ENCODE results near the gene KCNT2.

KCNT2 gene

GRCh38 chr1:196259316-196259715, 348.9 kb downstream of the KCNT2 start:
- no peaks in the 10 kb centered on the region for H3K9me3 ChIP-seq (ENCODE audit: control insufficient read depth, low read length)
- H3K4me2 ChIP-seq (ENCODE audit: low read length, poor library complexity, severe bottlenecking), result no peak overlapping the region
- no peaks in the 10 kb centered on the region for H3K27me3 ChIP-seq (ENCODE audit: control insufficient read depth in 1 of 2, insufficient read depth in 1 of 2, low read length in 2 of 2)
- no peak overlapping the region for H4K91ac ChIP-seq (ENCODE audit: low read length)
- no peak overlapping the region for H4K8ac ChIP-seq (ENCODE audit: low read length)
- H3K79me1 ChIP-seq (replicated peaks; ENCODE audit: low read length, poor library complexity, severe bottlenecking), result no peaks in the 10 kb centered on the region
- no peaks in the 10 kb centered on the region for H3K4me1 ChIP-seq (ENCODE audit: control insufficient read depth, insufficient read depth, low read depth, low read length)
- no peak for DNase-seq
- H3K23ac ChIP-seq (ENCODE audit: low read length in 2 of 2), result no peak overlapping the region
- no peak overlapping the region for H2BK120ac ChIP-seq (ENCODE audit: low read depth, low read length)
- H2BK15ac ChIP-seq (ENCODE audit: low read depth, poor library complexity, severe bottlenecking), result no peak overlapping the region
- no peak overlapping the region for H2BK5ac ChIP-seq (ENCODE audit: low read depth, low read length, poor library complexity, severe bottlenecking)
- H2BK12ac ChIP-seq (ENCODE audit: low read length in 2 of 2), result no peak overlapping the region
- no peak overlapping the region for H3K27ac ChIP-seq (ENCODE audit: low read length, poor library complexity, severe bottlenecking)
- H2AFZ ChIP-seq (ENCODE audit: low read depth, low read length), result no peak overlapping the region
- H3K14ac ChIP-seq (ENCODE audit: low read length in 2 of 2), result no peak overlapping the region
- 100% methylated on average over 1 of the region's 2 CpGs for WGBS
- no peak overlapping the region for H3K4ac ChIP-seq (ENCODE audit: low read depth in 1 of 2, low read length in 2 of 2)
- no peak overlapping the region for H3K9ac ChIP-seq (ENCODE audit: low read length)
- no peak overlapping the region for H2AK5ac ChIP-seq (ENCODE audit: low read length, severe bottlenecking)
- no peak overlapping the region for H3K4me3 ChIP-seq (ENCODE audit: insufficient read depth in 1 of 2, low read depth in 1 of 2, low read length in 2 of 2)
- no peak overlapping the region for H3K18ac ChIP-seq (ENCODE audit: low read depth in 1 of 2, low read length in 2 of 2)
- peaks cover 0 to 3% of the 10 kb centered on the region in 2 experiments for H3K36me3 ChIP-seq (ENCODE audit: control insufficient read depth in 1 of 2, insufficient read depth in 2 of 2, low read depth in 1 of 2, low read length in 2 of 2)

DNA sequence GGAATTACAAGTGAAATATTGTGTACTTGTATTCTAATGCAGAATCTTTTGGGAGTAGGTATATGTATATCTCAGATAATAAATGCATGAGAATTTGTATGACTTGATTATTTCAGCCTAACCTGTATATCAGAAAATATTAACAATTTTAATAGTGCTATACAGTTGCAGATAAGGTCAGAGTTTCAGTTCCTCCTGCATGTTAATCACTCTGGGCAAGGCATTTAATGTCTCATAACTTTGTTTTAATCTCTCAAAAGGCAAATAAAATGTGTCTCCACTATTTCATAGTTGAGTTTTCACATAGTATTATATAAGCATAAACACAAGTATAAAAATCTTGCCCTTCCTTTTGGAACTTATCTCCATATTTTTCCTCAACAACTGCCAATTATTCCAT, 352.5 kb downstream of the KCNT2 start:
- DNase-seq, result no peak
- H3K9ac ChIP-seq (ENCODE audit: low read length), result no peak overlapping the region
- no peak overlapping the region for H3K18ac ChIP-seq (ENCODE audit: low read depth in 1 of 2, low read length in 2 of 2)
- H2AFZ ChIP-seq (ENCODE audit: low read depth, low read length), result no peak overlapping the region
- H2BK15ac ChIP-seq (ENCODE audit: low read depth, poor library complexity, severe bottlenecking), result no peak overlapping the region
- H2BK120ac ChIP-seq (ENCODE audit: low read depth, low read length), result no peak overlapping the region
- H3K79me1 ChIP-seq (replicated peaks; ENCODE audit: low read length, poor library complexity, severe bottlenecking), result no peaks in the 10 kb centered on the region
- H2AK5ac ChIP-seq (ENCODE audit: low read length, severe bottlenecking), result no peak overlapping the region
- no peak overlapping the region for H3K27ac ChIP-seq (ENCODE audit: low read length, poor library complexity, severe bottlenecking)
- H3K9me3 ChIP-seq (ENCODE audit: control insufficient read depth, low read length), result no peaks in the 10 kb centered on the region
- H3K23ac ChIP-seq (ENCODE audit: low read length in 2 of 2), result no peak overlapping the region
- H3K4ac ChIP-seq (ENCODE audit: low read depth in 1 of 2, low read length in 2 of 2), result no peak overlapping the region
- no peak overlapping the region for H4K91ac ChIP-seq (ENCODE audit: low read length)
- H3K4me1 ChIP-seq (ENCODE audit: control insufficient read depth, insufficient read depth, low read depth, low read length), result no peaks in the 10 kb centered on the region
- H3K4me2 ChIP-seq (ENCODE audit: low read length, poor library complexity, severe bottlenecking), result no peak overlapping the region
- no peak overlapping the region for H3K14ac ChIP-seq (ENCODE audit: low read length in 2 of 2)
- H2BK5ac ChIP-seq (ENCODE audit: low read depth, low read length, poor library complexity, severe bottlenecking), result no peak overlapping the region
- H2BK12ac ChIP-seq (ENCODE audit: low read length in 2 of 2), result no peak overlapping the region
- H3K36me3 ChIP-seq (ENCODE audit: control insufficient read depth in 1 of 2, insufficient read depth in 2 of 2, low read depth in 1 of 2, low read length in 2 of 2), result peaks cover 0 to 3% of the 10 kb centered on the region in 2 experiments
- H3K27me3 ChIP-seq (ENCODE audit: control insufficient read depth in 1 of 2, insufficient read depth in 1 of 2, low read length in 2 of 2), result no peaks in the 10 kb centered on the region
- no peak overlapping the region for H3K4me3 ChIP-seq (ENCODE audit: insufficient read depth in 1 of 2, low read depth in 1 of 2, low read length in 2 of 2)
- H4K8ac ChIP-seq (ENCODE audit: low read length), result no peak overlapping the region

DNA sequence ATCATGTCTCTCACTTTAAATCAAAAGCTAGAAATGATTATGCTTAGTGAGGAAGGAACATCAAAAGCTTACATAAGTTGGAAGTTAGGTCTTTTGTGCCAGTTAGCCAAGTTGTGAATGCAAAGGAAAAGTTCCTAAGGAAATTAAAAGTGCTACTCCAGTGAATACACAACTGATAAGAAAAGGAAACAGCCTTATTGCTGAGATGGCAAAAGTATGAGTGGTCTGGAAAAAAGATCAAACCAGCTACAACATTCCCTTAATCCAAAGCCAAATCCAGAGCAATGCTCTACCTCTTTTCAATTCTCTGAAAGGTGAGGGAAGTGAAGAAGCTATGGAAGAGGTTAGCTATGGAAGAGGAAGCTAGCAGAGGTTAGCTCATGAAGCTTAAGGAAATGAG, 378.7 kb downstream of the KCNT2 start:
- Histone ChIP-seq H3K18ac (ENCODE audit: low read depth in 1 of 2, low read length in 2 of 2) (no peak overlapping the region), H2BK15ac (ENCODE audit: low read depth, poor library complexity, severe bottlenecking) (no peak overlapping the region), H3K79me1 (replicated peaks; ENCODE audit: low read length, poor library complexity, severe bottlenecking) (no peaks in the 10 kb centered on the region), H3K27me3 (ENCODE audit: control insufficient read depth in 1 of 2, insufficient read depth in 1 of 2, low read length in 2 of 2) (no peaks in the 10 kb centered on the region), H2BK5ac (ENCODE audit: low read depth, low read length, poor library complexity, severe bottlenecking) (no peak overlapping the region), H3K4me3 (ENCODE audit: insufficient read depth in 1 of 2, low read depth in 1 of 2, low read length in 2 of 2) (no peak overlapping the region), H3K4ac (ENCODE audit: low read depth in 1 of 2, low read length in 2 of 2) (no peak overlapping the region), H3K9ac (ENCODE audit: low read length) (no peak overlapping the region), H2AFZ (ENCODE audit: low read depth, low read length) (no peak overlapping the region), H3K4me1 (ENCODE audit: control insufficient read depth, insufficient read depth, low read depth, low read length) (no peaks in the 10 kb centered on the region), H3K23ac (ENCODE audit: low read length in 2 of 2) (no peak overlapping the region), H3K36me3 (ENCODE audit: control insufficient read depth in 1 of 2, insufficient read depth in 2 of 2, low read depth in 1 of 2, low read length in 2 of 2) (no peaks in the 10 kb centered on the region), H2BK120ac (ENCODE audit: low read depth, low read length) (no peak overlapping the region), H2AK5ac (ENCODE audit: low read length, severe bottlenecking) (no peak overlapping the region), H4K91ac (ENCODE audit: low read length) (no peak overlapping the region), H2BK12ac (ENCODE audit: low read length in 2 of 2) (no peak overlapping the region), H3K9me3 (ENCODE audit: control insufficient read depth, low read length) (no peaks in the 10 kb centered on the region), H3K4me2 (ENCODE audit: low read length, poor library complexity, severe bottlenecking) (no peak overlapping the region), H3K14ac (ENCODE audit: low read length in 2 of 2) (no peak overlapping the region), H4K8ac (ENCODE audit: low read length) (no peak overlapping the region), H3K27ac (ENCODE audit: low read length, poor library complexity, severe bottlenecking) (no peak overlapping the region)
- DNase-seq, result no peak

GRCh38 chr1:196214866-196215265, 393.4 kb downstream of the KCNT2 start:
- no peak overlapping the region for H4K8ac ChIP-seq (ENCODE audit: low read length)
- H3K9ac ChIP-seq (ENCODE audit: low read length), result no peak overlapping the region
- no peak overlapping the region for H2BK120ac ChIP-seq (ENCODE audit: low read depth, low read length)
- H3K79me1 ChIP-seq (replicated peaks; ENCODE audit: low read length, poor library complexity, severe bottlenecking), result no peaks in the 10 kb centered on the region
- no peak overlapping the region for H3K23ac ChIP-seq (ENCODE audit: low read length in 2 of 2)
- H3K18ac ChIP-seq (ENCODE audit: low read depth in 1 of 2, low read length in 2 of 2), result no peak overlapping the region
- no peak overlapping the region for H3K4ac ChIP-seq (ENCODE audit: low read depth in 1 of 2, low read length in 2 of 2)
- H4K91ac ChIP-seq (ENCODE audit: low read length), result no peak overlapping the region
- H3K36me3 ChIP-seq (ENCODE audit: control insufficient read depth in 1 of 2, insufficient read depth in 2 of 2, low read depth in 1 of 2, low read length in 2 of 2), result no peaks in the 10 kb centered on the region
- H2BK15ac ChIP-seq (ENCODE audit: low read depth, poor library complexity, severe bottlenecking), result no peak overlapping the region
- no peaks in the 10 kb centered on the region for H3K4me1 ChIP-seq (ENCODE audit: control insufficient read depth, insufficient read depth, low read depth, low read length)
- H3K4me2 ChIP-seq (ENCODE audit: low read length, poor library complexity, severe bottlenecking), result no peak overlapping the region
- no peaks in the 10 kb centered on the region for H3K27me3 ChIP-seq (ENCODE audit: control insufficient read depth in 1 of 2, insufficient read depth in 1 of 2, low read length in 2 of 2)
- 92% methylated on average over 1 of the region's 2 CpGs for WGBS
- H2AFZ ChIP-seq (ENCODE audit: low read depth, low read length), result no peak overlapping the region
- no peak overlapping the region for H3K14ac ChIP-seq (ENCODE audit: low read length in 2 of 2)
- H3K9me3 ChIP-seq (ENCODE audit: control insufficient read depth, low read length), result no peaks in the 10 kb centered on the region
- H2BK5ac ChIP-seq (ENCODE audit: low read depth, low read length, poor library complexity, severe bottlenecking), result no peak overlapping the region
- DNase-seq, result no peak
- no peak overlapping the region for H3K4me3 ChIP-seq (ENCODE audit: insufficient read depth in 1 of 2, low read depth in 1 of 2, low read length in 2 of 2)
- H3K27ac ChIP-seq (ENCODE audit: low read length, poor library complexity, severe bottlenecking), result no peak overlapping the region
- H2BK12ac ChIP-seq (ENCODE audit: low read length in 2 of 2), result no peak overlapping the region
- H2AK5ac ChIP-seq (ENCODE audit: low read length, severe bottlenecking), result no peak overlapping the region

Measured in mesenchymal stem cell (in vitro differentiated cells and primary cell).